Measurements from ENCODE around the gene LRG1.

DNA sequence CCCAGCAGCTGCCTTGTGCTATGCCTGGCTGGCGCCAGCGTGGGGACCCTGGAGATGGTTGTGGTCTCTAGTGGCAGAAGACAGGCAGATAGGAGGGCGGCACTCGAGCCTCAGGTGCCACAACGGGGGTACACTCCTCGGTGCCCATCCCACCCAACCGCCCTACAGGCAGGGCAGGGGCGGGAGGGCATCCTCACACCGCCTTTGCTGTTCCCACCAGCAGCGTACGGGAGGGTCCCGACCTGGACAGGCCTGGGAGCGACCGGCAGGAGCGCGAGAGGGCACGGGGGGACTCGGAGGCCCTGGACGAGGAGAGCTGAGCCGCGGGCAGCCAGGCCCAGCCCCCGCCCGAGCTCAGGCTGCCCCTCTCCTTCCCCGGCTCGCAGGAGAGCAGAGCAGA lies 38.1 kb downstream of the LRG1 start:
- TF ChIP-seq, protein P1, sequence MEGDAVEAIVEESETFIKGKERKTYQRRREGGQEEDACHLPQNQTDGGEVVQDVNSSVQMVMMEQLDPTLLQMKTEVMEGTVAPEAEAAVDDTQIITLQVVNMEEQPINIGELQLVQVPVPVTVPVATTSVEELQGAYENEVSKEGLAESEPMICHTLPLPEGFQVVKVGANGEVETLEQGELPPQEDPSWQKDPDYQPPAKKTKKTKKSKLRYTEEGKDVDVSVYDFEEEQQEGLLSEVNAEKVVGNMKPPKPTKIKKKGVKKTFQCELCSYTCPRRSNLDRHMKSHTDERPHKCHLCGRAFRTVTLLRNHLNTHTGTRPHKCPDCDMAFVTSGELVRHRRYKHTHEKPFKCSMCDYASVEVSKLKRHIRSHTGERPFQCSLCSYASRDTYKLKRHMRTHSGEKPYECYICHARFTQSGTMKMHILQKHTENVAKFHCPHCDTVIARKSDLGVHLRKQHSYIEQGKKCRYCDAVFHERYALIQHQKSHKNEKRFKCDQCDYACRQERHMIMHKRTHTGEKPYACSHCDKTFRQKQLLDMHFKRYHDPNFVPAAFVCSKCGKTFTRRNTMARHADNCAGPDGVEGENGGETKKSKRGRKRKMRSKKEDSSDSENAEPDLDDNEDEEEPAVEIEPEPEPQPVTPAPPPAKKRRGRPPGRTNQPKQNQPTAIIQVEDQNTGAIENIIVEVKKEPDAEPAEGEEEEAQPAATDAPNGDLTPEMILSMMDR (IDR thresholded peaks at IDR 0.05; ENCODE audit: low read depth, low read length): no peak
- TF ChIP-seq EZH2phosphoT487 (IDR thresholded peaks at IDR 0.05; ENCODE audit: low read depth): no peak

Measured in OCI-LY3 (cell line).